Right lobe of liver (tissue), 4 donors: ENCODE results near the gene BPIFB1.

Source experiments
- CTCF ChIP-seq, 4 donors: fragments of 200-600 bp in 3 of 4; fragments of 450-650 bp in 1 of 4; IDR thresholded peaks; one replicate each; pipeline versions ENCODE4 v1.5.1 to v1.8.0; 2016 to 2022; ENCODE audit warnings: antibody characterized with exemption in 4 of 4, mild to moderate bottlenecking in 2 of 4
- POLR2A ChIP-seq: fragments of 450-650 bp; IDR thresholded peaks from one replicate; pipeline ENCODE4 v1.6.1; 2017; ENCODE audit warnings: antibody characterized with exemption, mild to moderate bottlenecking
- donor health status: DM: no; HTN: no; CAD: no.
- donor health status: DM: no; HTN: no; CAD: no.
- donor health status: DM: no; HTN: yes; CAD: no.

GRCh38 chr20:33237989-33238388 lies 45.0 kb upstream of the BPIFB1 start:
- TF ChIP-seq CTCF (IDR thresholded peaks at IDR 0.05), result no peak
- no peak for TF ChIP-seq POLR2A
